Neural cell (in vitro differentiated cells): ENCODE data around the gene NGFR.

ENCODE experiments used
- CTCF ChIP-seq: fragments of 450-650 bp; IDR thresholded peaks from 2 replicates; pipeline ENCODE4 v1.5.1; 2014; ENCODE audit warnings: antibody characterized with exemption, mild to moderate bottlenecking, moderate library complexity; ENCODE audit not compliant: poor library complexity, severe bottlenecking
- EP300 ChIP-seq: fragments of 450-650 bp; conservative IDR thresholded peaks from 2 replicates; pipeline ENCODE4 v1.6.1; 2014; ENCODE audit warnings: antibody characterized with exemption, mild to moderate bottlenecking, moderate library complexity; ENCODE audit not compliant: poor library complexity, severe bottlenecking
- EZH2 ChIP-seq: fragments of 200-600, 300-800 bp; shearing (Covaris generic), sonication (generic); IDR thresholded peaks from 2 replicates; pipeline ENCODE4 v1.6.1; 2014; ENCODE audit warnings: antibody characterized with exemption, low read length, borderline replicate concordance, mild to moderate bottlenecking; ENCODE audit not compliant: insufficient read depth, poor library complexity, severe bottlenecking
- MXI1 ChIP-seq: fragments of 450-650 bp; conservative IDR thresholded peaks from 2 replicates; pipeline ENCODE4 v1.6.1; 2014; ENCODE audit warnings: antibody characterized with exemption, mild to moderate bottlenecking; ENCODE audit not compliant: poor library complexity, severe bottlenecking
- POLR2AphosphoS5 ChIP-seq: IDR thresholded peaks from 2 replicates; pipeline ENCODE4 v1.6.1; 2012
- RAD21 ChIP-seq: fragments of 450-650 bp; conservative IDR thresholded peaks from 2 replicates; pipeline ENCODE4 v1.6.1; 2014; ENCODE audit warnings: antibody characterized with exemption, mild to moderate bottlenecking, moderate library complexity
- REST ChIP-seq: IDR thresholded peaks from 2 replicates; pipeline ENCODE4 v1.6.1; 2012; ENCODE audit warnings: borderline replicate concordance
- TAF1 ChIP-seq: IDR thresholded peaks from 2 replicates; pipeline ENCODE4 v1.6.1; 2012; ENCODE audit warnings: low read depth

- TF ChIP-seq CTCF, result no peak
- no peak for TF ChIP-seq MXI1
- TF ChIP-seq REST, result no peak
- TF ChIP-seq RAD21, result no peak
- no peak for TF ChIP-seq POLR2AphosphoS5
- TF ChIP-seq EZH2, result peak; percentile 36
- TF ChIP-seq EP300, result no peak
- TF ChIP-seq TAF1, result no peak
Measured at GRCh38 chr17:49496867-49497147, 1.7 kb downstream of the NGFR start.
